Activated naive CD4-positive, alpha-beta T cell (primary cell): Measurements from ENCODE around the gene SLC38A10.

Source experiments
- DNase-seq, 4 experiments: peaks; one replicate each; lab custom pipeline; 2025; lab: John Stamatoyannopoulos, UW

The SLC38A10 gene

DNA sequence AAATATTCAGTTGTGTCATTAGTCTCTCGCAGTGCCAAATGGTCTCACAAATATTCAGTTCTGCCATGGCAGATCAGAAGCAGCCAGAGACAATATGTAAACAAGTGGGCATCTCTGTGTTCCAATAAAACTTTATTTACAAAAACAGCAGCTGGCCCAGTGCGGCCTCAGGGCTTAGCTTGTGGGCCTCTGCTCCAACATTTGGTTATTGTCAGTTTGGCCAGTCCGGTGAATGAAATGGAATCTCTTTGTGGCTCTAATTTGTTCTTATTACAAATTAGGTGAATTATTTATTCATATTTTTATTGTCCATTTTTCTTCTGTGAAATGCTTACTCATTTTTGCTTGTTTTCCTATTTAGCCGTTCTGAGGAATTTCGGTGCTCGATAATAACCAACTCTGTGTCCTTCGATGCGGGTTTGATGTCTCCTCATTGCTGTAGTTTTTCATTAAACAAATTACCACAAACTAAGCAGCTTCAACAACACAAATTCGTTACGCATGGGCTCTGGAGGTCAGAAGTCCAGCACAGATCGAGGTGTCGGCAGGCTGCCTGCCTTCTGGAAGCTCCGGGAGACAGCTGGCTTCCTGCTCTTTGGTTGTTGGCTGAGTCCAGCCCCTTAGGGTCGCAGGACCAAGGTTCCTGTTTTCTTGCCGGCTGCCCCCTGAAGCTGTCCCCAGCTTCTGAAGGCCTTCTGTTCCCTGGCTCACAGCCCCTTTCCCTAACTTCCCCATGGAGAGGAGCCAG, 4.1 kb upstream of the SLC38A10 start:
- DNase-seq: no peak

DNA sequence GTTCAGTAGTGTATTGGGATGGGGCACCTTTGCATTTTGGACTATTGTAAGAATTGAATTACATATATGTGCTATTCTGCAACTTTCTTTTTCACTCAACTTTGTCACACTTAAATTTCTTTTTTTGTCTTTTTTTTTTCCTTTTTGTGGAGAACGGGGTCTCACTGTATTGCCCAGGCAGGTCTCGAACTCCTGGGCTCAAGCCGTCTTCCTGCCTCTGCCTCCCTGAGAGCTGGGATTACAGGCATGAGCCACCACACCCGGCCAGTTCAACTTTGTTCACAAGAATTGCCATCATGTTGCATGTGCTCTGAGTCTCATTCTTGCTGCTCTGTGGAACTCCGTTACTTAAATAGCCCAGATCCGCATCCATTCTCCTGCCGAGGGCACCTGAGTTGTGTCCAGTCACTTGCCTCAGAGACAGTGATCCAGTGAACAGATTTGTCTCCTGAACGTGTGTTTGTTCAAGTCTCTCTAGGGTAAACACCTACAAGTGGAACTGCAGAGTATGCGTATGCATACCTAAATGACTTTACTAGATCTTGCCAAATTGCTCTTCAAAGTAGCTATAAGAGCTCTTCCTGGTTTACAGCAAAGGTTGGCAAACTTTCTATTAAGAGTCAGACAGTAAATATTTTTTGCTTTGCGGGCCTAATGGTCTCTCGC, 3.4 kb upstream of the SLC38A10 start:
- no peak for DNase-seq

DNA sequence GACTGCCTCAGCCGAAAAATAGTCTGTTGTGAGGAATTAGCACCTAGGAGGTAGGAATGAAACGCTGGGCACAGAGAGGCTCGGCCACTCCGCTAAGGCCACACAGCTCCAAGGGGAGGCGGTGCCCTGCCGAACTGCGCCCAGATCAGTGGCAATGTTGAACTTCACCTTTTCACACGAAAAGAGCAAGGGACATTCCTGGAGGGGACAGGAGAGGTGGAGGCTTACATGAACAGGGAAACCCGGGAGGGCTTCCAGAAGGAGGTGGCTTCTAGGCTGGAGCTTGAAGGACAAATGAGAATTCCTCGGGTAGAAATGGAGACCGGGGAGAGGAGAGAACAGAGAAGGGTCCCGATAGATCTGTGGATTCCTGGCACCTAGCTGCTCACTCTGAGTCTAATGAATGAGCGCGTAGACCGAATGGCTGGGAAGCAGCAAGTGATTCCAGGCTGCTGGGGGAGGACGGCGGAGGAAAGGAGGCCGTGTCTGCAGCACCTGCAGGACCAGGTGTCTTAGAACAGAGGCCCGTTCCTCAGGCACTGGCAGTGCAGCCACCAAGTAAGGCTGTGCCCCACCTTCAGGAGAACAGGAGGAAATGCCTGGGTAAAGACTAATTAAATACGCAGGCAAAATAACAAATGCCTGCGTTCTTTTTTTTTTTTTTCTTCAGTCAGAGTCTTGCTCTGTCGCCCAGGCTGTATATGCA, 722 bp upstream of the SLC38A10 start:
- DNase-seq: peak in 2 of 4 experiments; percentile 20 to 35

DNA sequence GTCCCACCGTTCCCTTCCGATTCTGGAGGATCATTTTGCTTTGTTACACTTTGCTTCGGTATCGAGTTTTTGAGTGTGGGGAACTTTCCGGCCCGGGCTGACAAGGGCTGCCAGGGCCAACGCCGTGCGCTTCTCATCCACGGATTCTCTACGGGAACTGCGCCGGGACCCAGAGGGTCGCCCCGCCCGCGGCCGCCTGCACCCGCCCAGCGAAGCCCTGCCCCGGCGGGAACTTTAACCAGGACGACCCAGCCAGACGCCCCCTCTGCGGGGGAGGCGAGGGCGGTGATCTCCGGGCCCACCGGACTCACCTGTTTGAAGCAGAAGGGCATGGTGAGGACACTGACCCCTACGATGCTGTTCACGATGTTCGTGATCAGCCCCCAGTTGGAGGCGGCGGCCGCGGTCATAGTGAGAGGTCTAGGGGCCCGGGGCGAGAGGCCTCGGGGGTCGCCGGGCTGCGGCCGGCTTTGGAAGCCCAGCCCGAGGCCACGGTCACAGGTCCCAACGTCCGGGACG, 536 bp downstream of the SLC38A10 start:
- DNase-seq: no peak

DNA sequence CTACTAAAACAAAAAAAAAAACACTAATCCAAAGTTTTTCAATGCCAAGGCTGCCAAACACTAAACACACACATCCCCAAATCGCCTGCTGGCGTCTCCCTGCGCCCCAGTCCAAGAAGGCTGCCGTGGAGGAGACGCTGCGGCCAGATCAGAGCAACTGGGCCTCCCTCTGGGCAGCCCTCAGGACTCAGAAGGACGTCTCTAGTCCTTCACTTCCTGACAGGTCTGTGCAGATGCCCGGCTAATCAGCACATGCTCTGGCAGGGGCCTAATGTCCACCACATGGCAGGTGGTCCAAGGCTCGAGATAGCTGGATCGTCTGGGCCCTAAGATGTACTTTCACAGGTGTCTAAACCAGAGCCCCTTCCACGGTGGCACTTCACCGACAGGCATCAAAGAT, 2.7 kb downstream of the SLC38A10 start:
- no peak for DNase-seq

DNA sequence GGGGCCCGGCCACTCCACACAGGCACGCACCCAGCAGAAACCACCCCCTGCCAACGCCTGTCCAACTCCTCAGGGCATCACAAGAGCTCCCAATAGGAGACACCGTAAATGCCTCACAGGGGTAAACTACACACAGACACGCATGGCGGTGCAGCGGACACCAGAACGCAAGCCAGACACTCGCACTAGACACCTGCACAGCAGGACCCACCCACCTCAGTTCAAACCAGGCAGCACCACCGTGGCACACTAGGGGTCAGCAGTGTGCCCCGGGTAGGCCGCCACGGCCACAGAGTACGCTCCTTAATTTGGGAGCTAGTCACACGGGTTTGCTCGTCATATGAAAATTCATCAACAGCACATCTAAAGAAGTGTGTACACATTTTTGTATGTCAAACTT, 3.4 kb downstream of the SLC38A10 start:
- DNase-seq: peak; percentile 25 to 68 (median 36)

DNA sequence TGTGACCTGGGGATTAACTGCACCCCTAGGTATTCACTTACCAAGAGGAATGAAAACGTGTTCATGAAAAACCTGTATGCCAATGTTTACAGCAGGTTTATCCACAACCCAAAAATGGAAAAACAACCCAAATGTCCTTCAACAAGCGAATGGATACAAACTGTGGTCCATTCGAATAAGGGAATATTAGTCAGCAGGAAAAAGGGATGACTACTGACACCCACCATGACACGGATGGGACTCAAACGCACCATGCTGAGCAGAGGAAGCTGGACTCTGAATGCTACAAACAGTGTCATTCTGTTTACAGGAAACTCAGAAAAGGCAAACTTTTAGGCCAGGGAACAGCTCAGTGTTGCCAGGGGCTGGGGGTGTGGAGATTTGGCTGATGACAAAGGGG, 4.9 kb downstream of the SLC38A10 start:
- DNase-seq: no peak

GRCh38 chr17:81289627-81290026, 5.5 kb downstream of the SLC38A10 start:
- no peak for DNase-seq

- DNase-seq: no peak
These were observed 6.4 kb downstream of the SLC38A10 start for GRCh38 chr17:81288715-81289114.

DNA sequence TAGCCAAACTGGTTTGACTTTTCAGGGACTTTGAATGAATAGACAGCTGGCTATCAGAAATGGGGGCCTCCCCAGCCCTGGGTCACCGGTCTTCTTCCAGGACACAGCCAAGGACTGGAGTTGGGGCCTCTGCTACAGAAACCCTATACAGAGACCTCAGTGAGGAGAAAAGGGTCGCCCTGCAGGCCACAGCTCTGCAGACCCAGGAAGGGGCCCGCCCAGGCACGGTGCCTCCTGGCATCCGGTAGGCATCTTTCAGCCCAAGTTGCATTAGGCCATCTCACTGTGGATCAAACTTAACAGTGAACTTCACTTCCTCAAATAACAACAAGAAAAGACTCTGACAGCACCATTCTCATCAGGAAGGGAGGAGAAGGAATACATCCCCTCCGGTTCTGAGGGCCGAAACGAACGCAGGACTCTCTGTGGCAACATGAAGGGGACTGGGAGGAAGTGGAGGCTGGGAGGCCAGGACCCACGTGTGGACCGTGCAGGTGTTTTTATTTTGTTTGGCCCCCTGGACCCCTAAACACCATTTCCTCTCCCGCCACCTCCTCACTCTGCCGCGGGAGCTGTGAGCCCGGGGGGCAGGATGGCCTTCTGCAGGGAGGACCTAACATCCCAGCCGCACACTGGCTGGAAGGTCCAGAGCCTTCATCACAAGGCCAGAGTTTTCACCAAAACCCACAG, 7.2 kb downstream of the SLC38A10 start:
- no peak for DNase-seq

GRCh38 chr17:81287152-81287551, 8.0 kb downstream of the SLC38A10 start:
- DNase-seq: no peak

DNA sequence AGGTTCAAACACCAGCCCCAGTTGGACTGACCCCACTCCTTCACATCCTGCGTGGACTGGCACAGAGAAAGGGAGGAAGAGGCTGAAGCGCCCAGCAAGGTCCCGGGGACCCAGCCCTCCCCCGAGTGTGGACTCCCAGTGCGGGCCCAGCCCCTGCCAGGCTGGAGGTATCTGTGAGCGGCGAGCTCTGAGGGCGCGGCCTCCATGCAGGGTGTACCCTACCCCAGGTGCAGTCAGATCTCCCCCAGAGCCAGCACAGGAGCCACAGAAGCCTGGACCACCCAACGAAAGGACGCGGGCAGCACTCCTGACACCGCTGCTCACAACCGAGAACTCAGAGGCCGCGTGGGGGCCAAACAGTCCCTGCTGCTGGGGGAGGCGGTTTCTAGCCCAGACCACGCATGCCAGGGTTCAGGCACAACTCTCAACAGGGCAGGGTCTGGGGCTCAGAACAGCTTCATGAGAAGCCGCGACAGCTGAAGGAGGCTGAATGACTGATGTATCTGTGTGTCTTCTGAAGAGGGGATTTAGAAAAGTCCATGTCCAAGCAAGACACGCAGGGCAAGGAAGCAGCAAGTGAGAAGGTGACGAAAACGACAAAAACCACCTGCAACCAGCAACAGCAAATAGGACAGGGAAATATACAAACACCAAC, 8.5 kb downstream of the SLC38A10 start:
- DNase-seq: no peak

- DNase-seq: no peak
These were observed 9.2 kb downstream of the SLC38A10 start for GRCh38 chr17:81285894-81286293.

DNA sequence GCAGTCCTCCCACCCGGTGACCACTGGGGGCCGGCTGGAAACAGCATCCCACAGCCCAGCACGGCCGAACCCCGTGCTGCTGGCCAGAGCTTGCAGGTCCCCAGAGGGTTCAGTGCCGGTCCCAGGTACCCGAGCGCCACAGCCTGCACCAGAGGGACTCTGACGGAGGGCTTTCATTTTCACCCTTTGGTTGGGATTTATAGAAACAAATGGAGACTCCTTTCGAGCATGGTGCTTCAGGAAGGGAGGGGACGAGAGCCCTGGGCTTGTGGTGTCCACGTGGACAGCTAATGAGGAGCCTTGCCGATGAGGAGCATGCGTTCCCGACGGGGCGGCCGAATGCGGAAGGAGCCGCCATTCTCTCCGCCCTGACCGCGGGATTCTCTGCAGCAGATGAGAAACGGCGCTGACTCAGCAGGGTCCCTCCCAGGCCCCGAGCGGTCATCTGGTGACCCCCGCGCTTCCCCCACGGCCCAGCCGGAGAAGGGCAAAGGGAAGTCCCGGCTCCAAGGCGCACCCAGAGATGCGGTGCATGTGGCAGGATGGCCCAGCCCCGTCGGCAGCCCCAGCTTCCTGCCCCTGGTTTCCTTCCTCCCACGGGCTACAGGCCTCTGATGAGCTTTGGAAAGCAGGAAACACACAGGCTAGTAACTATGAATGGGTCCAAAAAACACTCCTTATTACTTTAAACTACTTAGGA, 9.8 kb downstream of the SLC38A10 start:
- peak in 2 of 4 experiments; percentile 23 for DNase-seq

GRCh38 chr17:81282876-81283275, 12.2 kb downstream of the SLC38A10 start:
- no peak for DNase-seq

DNA sequence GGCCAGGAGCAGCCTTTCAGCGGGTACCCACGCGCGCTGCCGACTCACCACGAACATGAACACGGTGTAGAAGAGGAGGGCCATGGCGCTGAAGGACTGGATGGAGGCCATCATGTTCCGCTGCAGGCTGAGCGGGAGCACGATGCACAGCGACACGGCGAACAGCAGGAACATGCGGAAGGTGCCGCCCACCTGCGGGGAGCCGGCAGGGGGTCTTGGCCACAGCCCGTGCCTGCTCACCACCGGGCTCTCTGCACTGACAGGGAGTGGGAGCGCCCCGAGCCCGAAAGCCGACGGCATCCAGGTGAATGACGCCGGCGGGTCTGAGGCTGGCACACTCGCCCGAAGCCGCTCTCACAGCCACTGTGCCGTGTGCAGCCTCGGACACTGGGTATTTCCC, 13.0 kb downstream of the SLC38A10 start:
- DNase-seq: no peak

- no peak for DNase-seq
These were observed 14.5 kb downstream of the SLC38A10 start for GRCh38 chr17:81280571-81280970.

DNA sequence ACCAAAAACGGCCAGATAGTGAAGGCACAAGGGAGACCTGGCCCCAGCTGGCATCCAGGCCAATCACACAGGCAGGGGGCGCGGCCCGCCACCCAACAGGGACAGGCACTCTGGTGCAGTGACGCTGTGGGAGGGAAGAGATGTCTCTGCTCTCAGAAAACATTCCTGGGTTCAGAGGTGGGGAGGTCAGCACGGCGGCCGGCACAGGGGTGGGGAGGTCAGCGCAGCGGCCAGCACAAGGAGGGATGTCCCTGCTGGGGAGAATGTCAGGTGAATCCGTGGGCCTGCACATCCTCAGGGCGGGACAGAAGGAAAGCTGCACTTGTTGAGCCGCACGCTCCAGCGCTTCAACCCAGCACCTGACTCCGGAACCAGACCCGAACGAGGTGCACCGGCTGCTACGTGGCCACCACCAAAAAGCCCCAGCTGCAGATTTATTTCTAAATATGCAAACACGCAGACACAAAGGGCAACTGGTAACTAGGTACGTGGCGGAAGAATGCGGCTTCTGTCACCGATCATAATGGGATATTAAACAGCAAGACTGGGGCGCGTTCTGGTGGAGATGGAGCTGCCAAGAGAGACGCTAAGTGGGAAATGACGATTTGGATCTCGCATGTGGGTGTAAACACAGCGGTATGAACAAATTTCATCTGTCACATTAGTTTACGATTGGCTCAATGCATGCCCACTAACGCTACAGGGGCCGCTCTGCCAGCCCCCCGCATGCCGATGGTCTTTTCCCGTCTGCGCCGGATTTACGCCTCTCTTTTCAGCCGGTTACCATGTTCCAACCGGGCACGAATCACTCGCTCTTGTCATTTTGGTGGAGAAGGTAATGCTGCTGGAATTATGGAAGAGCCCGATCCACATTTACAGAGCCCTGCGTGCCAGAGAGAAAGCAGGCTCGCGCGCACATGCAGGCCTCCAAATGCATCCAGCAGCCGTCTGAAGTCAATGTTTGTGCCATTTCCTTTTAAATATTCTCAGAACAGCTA, 15.5 kb downstream of the SLC38A10 start:
- no peak for DNase-seq

- DNase-seq: no peak
These were observed 16.3 kb downstream of the SLC38A10 start for GRCh38 chr17:81278831-81279230.
